ENCODE results near the gene NKD1. TPM values are rescaled to one million over a fixed set of nuclear protein-coding genes. Genes with fewer than 3 reads are reported as not detected.

The NKD1 gene, protein sequence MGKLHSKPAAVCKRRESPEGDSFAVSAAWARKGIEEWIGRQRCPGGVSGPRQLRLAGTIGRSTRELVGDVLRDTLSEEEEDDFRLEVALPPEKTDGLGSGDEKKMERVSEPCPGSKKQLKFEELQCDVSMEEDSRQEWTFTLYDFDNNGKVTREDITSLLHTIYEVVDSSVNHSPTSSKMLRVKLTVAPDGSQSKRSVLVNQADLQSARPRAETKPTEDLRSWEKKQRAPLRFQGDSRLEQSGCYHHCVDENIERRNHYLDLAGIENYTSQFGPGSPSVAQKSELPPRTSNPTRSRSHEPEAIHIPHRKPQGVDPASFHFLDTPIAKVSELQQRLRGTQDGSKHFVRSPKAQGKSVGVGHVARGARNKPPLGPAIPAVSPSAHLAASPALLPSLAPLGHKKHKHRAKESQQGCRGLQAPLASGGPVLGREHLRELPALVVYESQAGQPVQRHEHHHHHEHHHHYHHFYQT
- polyA plus RNA-seq (2013, experiment 1 of 2): 0.06 TPM
- 0.10 TPM for polyA plus RNA-seq (2013, experiment 2 of 2)

GRCh38 chr16:50548125-50548908 is at the start of gene NKD1:
Gene NKD1 (plus strand): TSS chr16:50548396. CDS start chr16:50548554, 158 bp downstream.
- no peak within 1 kb of the TSS for H3K27ac ChIP-seq (ENCODE audit: low read length, poor library complexity, severe bottlenecking)
- no peaks in the 10 kb centered on the region for H3K9me3 ChIP-seq (ENCODE audit: control insufficient read depth, low read length)
- peak; percentile 42 for DNase-seq
- WGBS: under 1% methylated on average over 40 of the region's 113 CpGs
- H3K4me2 ChIP-seq (ENCODE audit: low read length, poor library complexity, severe bottlenecking): peak within 1 kb of the TSS; percentile 99
- no peak within 1 kb of the TSS for H3K23ac ChIP-seq (ENCODE audit: low read length in 2 of 2)
- H3K36me3 ChIP-seq (ENCODE audit: control insufficient read depth in 1 of 2, insufficient read depth in 2 of 2, low read depth in 1 of 2, low read length in 2 of 2): no peaks in the 10 kb centered on the region
- H4K8ac ChIP-seq (ENCODE audit: low read length): no peak within 1 kb of the TSS
- no peak within 1 kb of the TSS for H2BK15ac ChIP-seq (ENCODE audit: low read depth, poor library complexity, severe bottlenecking)
- H3K27me3 ChIP-seq (ENCODE audit: control insufficient read depth in 1 of 2, insufficient read depth in 1 of 2, low read length in 2 of 2): peaks cover 80 to 82% of the 10 kb centered on the region in 2 experiments
- no peak within 1 kb of the TSS for H3K18ac ChIP-seq (ENCODE audit: low read depth in 1 of 2, low read length in 2 of 2)
- H3K4ac ChIP-seq (ENCODE audit: low read depth in 1 of 2, low read length in 2 of 2): no peak within 1 kb of the TSS
- H2BK120ac ChIP-seq (ENCODE audit: low read depth, low read length): no peak within 1 kb of the TSS
- H3K14ac ChIP-seq (ENCODE audit: low read length in 2 of 2): no peak within 1 kb of the TSS
- no peak within 1 kb of the TSS for H2AK5ac ChIP-seq (ENCODE audit: low read length, severe bottlenecking)
- peaks cover 16% of the 10 kb centered on the region for H3K4me1 ChIP-seq (ENCODE audit: control insufficient read depth, insufficient read depth, low read depth, low read length)
- H3K4me3 ChIP-seq (ENCODE audit: insufficient read depth in 1 of 2, low read depth in 1 of 2, low read length in 2 of 2): peak within 1 kb of the TSS; percentile 66 to 77
- H3K79me1 ChIP-seq (replicated peaks; ENCODE audit: low read length, poor library complexity, severe bottlenecking): no peaks in the 10 kb centered on the region
- H2BK5ac ChIP-seq (ENCODE audit: low read depth, low read length, poor library complexity, severe bottlenecking): no peak within 1 kb of the TSS
- no peak within 1 kb of the TSS for H2BK12ac ChIP-seq (ENCODE audit: low read length in 2 of 2)
- H4K91ac ChIP-seq (ENCODE audit: low read length): no peak within 1 kb of the TSS
- no peak within 1 kb of the TSS for H2AFZ ChIP-seq (ENCODE audit: low read depth, low read length)
- H3K9ac ChIP-seq (ENCODE audit: low read length): no peak within 1 kb of the TSS

DNA sequence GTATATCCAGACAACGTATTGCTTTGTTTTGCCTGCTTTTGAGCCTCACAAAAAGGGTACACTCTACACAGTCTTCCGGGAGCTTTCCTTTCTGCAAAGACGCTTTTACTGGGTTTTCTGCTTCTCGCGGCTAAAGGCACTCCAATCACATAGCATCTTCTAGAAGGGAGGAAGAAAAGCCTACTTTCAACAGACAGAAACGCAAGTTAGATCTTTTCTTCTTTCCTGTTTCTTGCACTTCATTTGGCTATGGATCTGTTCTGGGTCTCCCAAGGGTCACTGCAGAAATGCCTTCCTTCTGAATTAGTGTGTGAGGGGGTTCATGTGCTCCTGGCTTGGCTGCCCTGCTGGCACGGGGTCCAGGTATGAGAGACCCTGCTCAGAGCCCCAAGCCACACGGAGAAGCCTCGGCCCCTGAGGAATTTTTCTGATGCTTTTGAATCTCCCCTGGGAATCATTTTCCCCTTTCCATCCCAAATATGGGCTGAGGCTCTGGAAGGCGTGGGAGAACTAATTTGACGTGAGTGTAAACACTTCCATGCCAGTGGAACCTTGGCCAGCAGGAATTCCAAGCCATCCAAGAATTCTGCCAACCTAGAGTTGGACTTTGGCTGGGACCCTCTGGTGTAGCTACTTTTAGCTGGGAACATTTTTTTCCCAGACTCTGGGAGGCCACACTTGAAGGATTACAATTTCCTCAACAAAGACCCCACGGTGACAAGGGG is 49.6 kb upstream of the NKD1 start:
- no peak overlapping the region for H4K91ac ChIP-seq (ENCODE audit: low read length)
- no peak overlapping the region for H3K4ac ChIP-seq (ENCODE audit: low read depth in 1 of 2, low read length in 2 of 2)
- H3K4me3 ChIP-seq (ENCODE audit: insufficient read depth in 1 of 2, low read depth in 1 of 2, low read length in 2 of 2): no peak overlapping the region
- H2AK5ac ChIP-seq (ENCODE audit: low read length, severe bottlenecking): no peak overlapping the region
- no peaks in the 10 kb centered on the region for H3K9me3 ChIP-seq (ENCODE audit: control insufficient read depth, low read length)
- H3K4me1 ChIP-seq (ENCODE audit: control insufficient read depth, insufficient read depth, low read depth, low read length): no peaks in the 10 kb centered on the region
- WGBS: 73% methylated on average over 10 of the region's 12 CpGs
- H3K4me2 ChIP-seq (ENCODE audit: low read length, poor library complexity, severe bottlenecking): no peak overlapping the region
- H3K36me3 ChIP-seq (ENCODE audit: control insufficient read depth in 1 of 2, insufficient read depth in 2 of 2, low read depth in 1 of 2, low read length in 2 of 2): no peaks in the 10 kb centered on the region
- H4K8ac ChIP-seq (ENCODE audit: low read length): no peak overlapping the region
- no peak overlapping the region for H2BK5ac ChIP-seq (ENCODE audit: low read depth, low read length, poor library complexity, severe bottlenecking)
- no peak overlapping the region for H3K27ac ChIP-seq (ENCODE audit: low read length, poor library complexity, severe bottlenecking)
- no peak overlapping the region for H2BK15ac ChIP-seq (ENCODE audit: low read depth, poor library complexity, severe bottlenecking)
- no peak overlapping the region for H3K18ac ChIP-seq (ENCODE audit: low read depth in 1 of 2, low read length in 2 of 2)
- no peak overlapping the region for H2BK12ac ChIP-seq (ENCODE audit: low read length in 2 of 2)
- no peak overlapping the region for H2AFZ ChIP-seq (ENCODE audit: low read depth, low read length)
- no peaks in the 10 kb centered on the region for H3K79me1 ChIP-seq (replicated peaks; ENCODE audit: low read length, poor library complexity, severe bottlenecking)
- H2BK120ac ChIP-seq (ENCODE audit: low read depth, low read length): no peak overlapping the region
- H3K27me3 ChIP-seq (ENCODE audit: control insufficient read depth in 1 of 2, insufficient read depth in 1 of 2, low read length in 2 of 2): peaks cover 0 to 20% of the 10 kb centered on the region in 2 experiments
- no peak overlapping the region for H3K23ac ChIP-seq (ENCODE audit: low read length in 2 of 2)
- no peak overlapping the region for H3K14ac ChIP-seq (ENCODE audit: low read length in 2 of 2)
- H3K9ac ChIP-seq (ENCODE audit: low read length): no peak overlapping the region
- DNase-seq: no peak

DNA sequence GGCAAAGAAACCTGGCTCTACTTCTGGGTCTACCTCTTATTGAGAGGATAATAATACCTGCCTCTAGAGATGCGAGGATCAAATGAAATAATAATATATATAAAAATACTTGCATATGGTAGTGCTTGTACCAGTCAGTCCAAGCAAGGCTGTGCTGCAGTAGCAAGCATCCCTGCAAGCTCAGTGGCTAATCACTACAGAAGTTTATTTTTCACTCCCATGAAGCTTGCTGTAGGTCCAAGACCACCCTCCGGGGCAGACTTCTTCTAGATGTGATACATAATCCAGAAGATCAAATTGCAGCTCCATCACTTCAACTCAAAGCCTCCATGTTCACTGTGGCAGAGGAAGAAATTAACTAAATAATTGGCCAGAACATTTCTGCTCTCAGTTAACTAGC is 48.9 kb upstream of the NKD1 start:
- no peak overlapping the region for H2BK15ac ChIP-seq (ENCODE audit: low read depth, poor library complexity, severe bottlenecking)
- H4K91ac ChIP-seq (ENCODE audit: low read length): no peak overlapping the region
- H2AFZ ChIP-seq (ENCODE audit: low read depth, low read length): no peak overlapping the region
- no peak overlapping the region for H2AK5ac ChIP-seq (ENCODE audit: low read length, severe bottlenecking)
- no peak overlapping the region for H3K9ac ChIP-seq (ENCODE audit: low read length)
- peaks cover 0 to 25% of the 10 kb centered on the region in 2 experiments for H3K27me3 ChIP-seq (ENCODE audit: control insufficient read depth in 1 of 2, insufficient read depth in 1 of 2, low read length in 2 of 2)
- no peak overlapping the region for H2BK12ac ChIP-seq (ENCODE audit: low read length in 2 of 2)
- 100% methylated on average over 1 of the region's 2 CpGs for WGBS
- no peak overlapping the region for H3K4me2 ChIP-seq (ENCODE audit: low read length, poor library complexity, severe bottlenecking)
- no peaks in the 10 kb centered on the region for H3K36me3 ChIP-seq (ENCODE audit: control insufficient read depth in 1 of 2, insufficient read depth in 2 of 2, low read depth in 1 of 2, low read length in 2 of 2)
- no peaks in the 10 kb centered on the region for H3K9me3 ChIP-seq (ENCODE audit: control insufficient read depth, low read length)
- H3K23ac ChIP-seq (ENCODE audit: low read length in 2 of 2): no peak overlapping the region
- H2BK5ac ChIP-seq (ENCODE audit: low read depth, low read length, poor library complexity, severe bottlenecking): no peak overlapping the region
- no peak overlapping the region for H3K14ac ChIP-seq (ENCODE audit: low read length in 2 of 2)
- H3K4ac ChIP-seq (ENCODE audit: low read depth in 1 of 2, low read length in 2 of 2): no peak overlapping the region
- H3K18ac ChIP-seq (ENCODE audit: low read depth in 1 of 2, low read length in 2 of 2): no peak overlapping the region
- H2BK120ac ChIP-seq (ENCODE audit: low read depth, low read length): no peak overlapping the region
- no peaks in the 10 kb centered on the region for H3K79me1 ChIP-seq (replicated peaks; ENCODE audit: low read length, poor library complexity, severe bottlenecking)
- no peak overlapping the region for H4K8ac ChIP-seq (ENCODE audit: low read length)
- no peak overlapping the region for H3K4me3 ChIP-seq (ENCODE audit: insufficient read depth in 1 of 2, low read depth in 1 of 2, low read length in 2 of 2)
- no peak for DNase-seq
- no peaks in the 10 kb centered on the region for H3K4me1 ChIP-seq (ENCODE audit: control insufficient read depth, insufficient read depth, low read depth, low read length)
- no peak overlapping the region for H3K27ac ChIP-seq (ENCODE audit: low read length, poor library complexity, severe bottlenecking)

Measured in mesenchymal stem cell (in vitro differentiated cells and primary cell).